Tibial nerve (tissue), 4 donors: ENCODE measurements around the gene IMP3. TPM values are rescaled to one million over a fixed set of nuclear protein-coding genes. Genes with fewer than 3 reads are reported as not detected.

ENCODE experiments used
- DNase-seq, 2 donors: peaks; one replicate each; pipeline ENCODE4 v3.0.0-alpha.2; 2019; ENCODE audit warnings: low spot score in 2 of 2
- H3K27ac ChIP-seq, 4 donors: fragments of 200-600 bp; sonication (generic) in 3 of 4; one replicate each; pipeline ENCODE4 v1.5.1; 2017 to 2019; ENCODE audit warnings: mild to moderate bottlenecking in 1 of 4
- H3K27me3 ChIP-seq, 2 donors: fragments of 200-600 bp; sonication (generic) in 1 of 2; one replicate each; pipeline versions ENCODE4 v1.5.1 to v1.6.0; 2017 to 2019
- H3K36me3 ChIP-seq, 3 donors: fragments of 200-600 bp; sonication (generic); one replicate each; pipeline ENCODE4 v1.5.1; 2018 to 2019
- H3K4me1 ChIP-seq, 4 donors: fragments of 200-600 bp; sonication (generic) in 3 of 4; one replicate each; pipeline ENCODE4 v1.5.1; 2017 to 2019
- H3K4me3 ChIP-seq, 4 donors: fragments of 200-600 bp; sonication (generic) in 3 of 4; one replicate each; pipeline ENCODE4 v1.5.1; 2017 to 2019; ENCODE audit warnings: mild to moderate bottlenecking in 1 of 4, moderate library complexity in 1 of 4
- H3K9me3 ChIP-seq, 4 donors: fragments of 200-600 bp; sonication (generic) in 3 of 4; one replicate each; pipeline ENCODE4 v1.5.1; 2017 to 2019
- EP300 ChIP-seq, 2 donors: sonication (generic); formaldehyde crosslinking; IDR thresholded peaks; one replicate each; pipeline ENCODE4 v1.6.1; 2017; ENCODE audit warnings: antibody characterized with exemption in 2 of 2, mild to moderate bottlenecking in 1 of 2
- POLR2A ChIP-seq, 2 donors: fragments of 450-650 bp; IDR thresholded peaks; one replicate each; pipeline ENCODE4 v1.6.1; 2017; ENCODE audit warnings: antibody characterized with exemption in 2 of 2, mild to moderate bottlenecking in 2 of 2, moderate library complexity in 2 of 2
- WGBS, 2 donors: methylation state at CpG; one replicate each; pipeline ENCODE4 v1.1.5; 2018; 5-methylcytosine and 5-hydroxymethylcytosine counted together
- total RNA-seq, 4 donors: library from RNA; depleted of rRNA; stranded (reverse); fragments of >200 nt; gene quantifications; one replicate each; pipeline ENCODE4 v1.1.0, GENCODE V29; 2016
- TF ChIP-seq, protein P1 (sequence below), 5 experiments: fragments of 200-600 bp in 3 of 5; fragments of 450-650 bp in 2 of 5; sonication (generic) in 3 of 5; IDR thresholded peaks; one replicate each; pipeline ENCODE4 v1.5.1; 2016 to 2019; ENCODE audit warnings: antibody characterized with exemption in 5 of 5, mild to moderate bottlenecking in 3 of 5, moderate library complexity in 2 of 5

Gene IMP3
- total RNA-seq, 4 donors from 2014 or later, result 163 to 179 (median 170) TPM

DNA sequence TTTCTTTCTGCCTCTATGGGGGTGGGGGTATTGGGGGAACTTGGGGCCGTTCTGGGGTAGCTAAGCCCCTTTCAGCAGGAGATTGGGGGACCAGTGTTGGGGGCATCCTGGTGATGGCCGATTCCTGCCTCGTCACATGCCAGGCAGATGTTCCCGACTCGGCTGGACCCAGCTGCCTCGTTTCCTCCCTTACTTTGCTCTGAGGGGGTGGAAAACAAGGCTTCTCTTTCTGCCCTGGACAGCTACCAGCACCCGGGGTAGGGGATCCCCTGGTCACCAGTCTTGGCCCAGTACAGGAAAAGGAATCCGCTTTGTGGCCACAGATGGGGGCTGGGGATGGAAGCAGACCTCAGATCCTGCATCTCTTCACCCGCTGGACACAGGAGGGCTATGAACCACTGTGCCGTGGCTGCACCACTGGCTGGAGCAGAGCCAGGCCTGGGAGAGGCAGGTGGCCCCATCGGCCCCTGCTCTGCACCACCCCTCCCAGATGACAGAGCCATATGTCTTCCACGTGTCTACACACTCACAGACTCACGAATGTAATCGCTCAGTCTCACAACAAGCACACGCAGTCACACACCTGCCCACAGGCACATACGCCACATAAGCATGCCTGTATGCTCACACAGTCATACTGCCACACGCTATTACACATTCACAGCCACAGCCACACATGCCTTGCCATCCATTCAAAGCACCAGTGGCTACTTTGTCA lies 20.1 kb upstream of the IMP3 start:
- TF ChIP-seq POLR2A (IDR thresholded peaks at IDR 0.05), result no peak
- TF ChIP-seq, protein P1, sequence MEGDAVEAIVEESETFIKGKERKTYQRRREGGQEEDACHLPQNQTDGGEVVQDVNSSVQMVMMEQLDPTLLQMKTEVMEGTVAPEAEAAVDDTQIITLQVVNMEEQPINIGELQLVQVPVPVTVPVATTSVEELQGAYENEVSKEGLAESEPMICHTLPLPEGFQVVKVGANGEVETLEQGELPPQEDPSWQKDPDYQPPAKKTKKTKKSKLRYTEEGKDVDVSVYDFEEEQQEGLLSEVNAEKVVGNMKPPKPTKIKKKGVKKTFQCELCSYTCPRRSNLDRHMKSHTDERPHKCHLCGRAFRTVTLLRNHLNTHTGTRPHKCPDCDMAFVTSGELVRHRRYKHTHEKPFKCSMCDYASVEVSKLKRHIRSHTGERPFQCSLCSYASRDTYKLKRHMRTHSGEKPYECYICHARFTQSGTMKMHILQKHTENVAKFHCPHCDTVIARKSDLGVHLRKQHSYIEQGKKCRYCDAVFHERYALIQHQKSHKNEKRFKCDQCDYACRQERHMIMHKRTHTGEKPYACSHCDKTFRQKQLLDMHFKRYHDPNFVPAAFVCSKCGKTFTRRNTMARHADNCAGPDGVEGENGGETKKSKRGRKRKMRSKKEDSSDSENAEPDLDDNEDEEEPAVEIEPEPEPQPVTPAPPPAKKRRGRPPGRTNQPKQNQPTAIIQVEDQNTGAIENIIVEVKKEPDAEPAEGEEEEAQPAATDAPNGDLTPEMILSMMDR (IDR thresholded peaks at IDR 0.05), result no peak
- TF ChIP-seq EP300 (IDR thresholded peaks at IDR 0.05), result no peak
- peaks cover 0 to 51% (median 5%) of the 10 kb centered on the region in 3 donors for H3K36me3 ChIP-seq
- no peaks in the 10 kb centered on the region for H3K9me3 ChIP-seq
- H3K27ac ChIP-seq, result peak overlapping the region; percentile 63 to 97 (median 86)
- peaks cover 0 to 70% (median 34%) of the 10 kb centered on the region in 4 donors for H3K4me1 ChIP-seq
- WGBS, 2 donors, result 62 to 63% methylated on average over 13 to 17 of the region's 17 CpGs
- H3K4me3 ChIP-seq, result no peak overlapping the region
- H3K27me3 ChIP-seq, result no peaks in the 10 kb centered on the region
- DNase-seq, result no peak

DNA sequence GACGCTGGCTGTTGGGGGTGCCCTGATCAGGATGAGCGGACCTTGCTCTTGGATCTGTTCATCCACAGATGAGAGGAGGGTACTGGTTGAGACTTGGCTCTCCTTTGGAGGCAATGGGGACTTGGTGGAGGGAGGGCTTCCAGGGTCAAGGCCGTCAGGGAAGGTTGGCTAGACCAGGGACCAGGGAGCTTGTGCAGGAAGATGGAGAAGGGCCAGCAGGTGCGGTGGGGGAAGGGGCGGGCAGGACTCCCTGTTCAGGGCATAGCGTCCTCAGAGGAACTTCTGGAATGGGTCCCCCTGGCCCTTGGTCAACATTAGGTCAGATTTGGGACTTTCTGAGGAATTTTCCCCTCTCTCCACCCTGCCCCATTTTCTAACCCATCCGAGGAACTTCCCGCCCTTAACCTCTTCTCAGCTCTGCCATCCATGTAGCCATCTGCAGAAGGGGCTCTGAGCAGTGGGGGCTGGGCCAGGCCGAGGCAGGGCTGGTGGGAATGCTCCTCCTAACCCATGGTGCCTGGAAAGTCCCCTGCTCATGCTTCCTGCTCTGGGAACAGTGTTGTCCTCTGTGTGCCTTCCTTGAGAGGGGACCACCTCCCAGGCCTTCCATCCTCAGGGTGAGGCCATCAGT lies 19.2 kb upstream of the IMP3 start:
- peak overlapping the region; percentile 63 to 97 (median 86) for H3K27ac ChIP-seq
- no peak overlapping the region for H3K4me3 ChIP-seq
- DNase-seq, result no peak
- 65 to 67% methylated on average over 8 to 9 of the region's 9 CpGs for WGBS, 2 donors
- no peaks in the 10 kb centered on the region for H3K9me3 ChIP-seq
- no peak for TF ChIP-seq EP300 (IDR thresholded peaks at IDR 0.05)
- no peak for TF ChIP-seq POLR2A (IDR thresholded peaks at IDR 0.05)
- TF ChIP-seq, protein P1 (IDR thresholded peaks at IDR 0.05), result no peak
- H3K27me3 ChIP-seq, result no peaks in the 10 kb centered on the region
- H3K4me1 ChIP-seq, result peaks cover 0 to 78% (median 39%) of the 10 kb centered on the region in 4 donors
- peaks cover 0 to 59% (median 5%) of the 10 kb centered on the region in 3 donors for H3K36me3 ChIP-seq

GRCh38 chr15:75656813-75657212 lies 16.8 kb upstream of the IMP3 start:
- WGBS, 2 donors, result 92% methylated on average over 19 to 20 of the region's 22 CpGs
- H3K4me1 ChIP-seq, result peaks cover 0 to 91% (median 55%) of the 10 kb centered on the region in 4 donors
- no peak for DNase-seq
- peak overlapping the region in 1 of 4 donors; percentile 17 for H3K27ac ChIP-seq
- H3K36me3 ChIP-seq, result peaks cover 0 to 61% (median 5%) of the 10 kb centered on the region in 3 donors
- TF ChIP-seq, protein P1 (IDR thresholded peaks at IDR 0.05), result no peak
- TF ChIP-seq EP300 (IDR thresholded peaks at IDR 0.05) (no peak), POLR2A (IDR thresholded peaks at IDR 0.05) (no peak)
- H3K9me3 ChIP-seq, result no peaks in the 10 kb centered on the region
- H3K27me3 ChIP-seq, result no peaks in the 10 kb centered on the region
- H3K4me3 ChIP-seq, result no peak overlapping the region

DNA sequence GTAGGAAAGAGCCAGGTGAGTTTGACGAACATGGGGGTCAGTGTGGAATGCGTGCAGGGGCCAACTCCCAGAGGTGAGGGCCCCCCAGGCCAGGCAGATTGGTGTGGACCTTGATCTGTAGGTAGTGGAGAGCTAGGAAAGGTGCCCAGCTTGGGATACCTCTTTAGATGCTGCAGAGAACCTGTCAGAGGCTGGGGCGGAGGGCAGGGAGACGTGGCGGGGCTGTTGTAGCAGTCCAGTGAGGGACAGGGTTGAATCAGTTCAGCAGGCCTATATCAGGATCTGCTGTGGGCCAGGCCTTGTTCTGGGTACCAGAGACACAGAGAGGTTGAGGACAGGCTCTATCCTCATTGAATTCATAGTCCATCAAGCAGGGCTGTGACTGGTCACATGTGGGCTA lies 16.3 kb upstream of the IMP3 start:
- H3K4me1 ChIP-seq, result peaks cover 0 to 91% (median 56%) of the 10 kb centered on the region in 4 donors
- peaks cover 0 to 61% (median 5%) of the 10 kb centered on the region in 3 donors for H3K36me3 ChIP-seq
- peak overlapping the region in 1 of 4 donors; percentile 17 for H3K27ac ChIP-seq
- TF ChIP-seq EP300 (IDR thresholded peaks at IDR 0.05) (no peak), POLR2A (IDR thresholded peaks at IDR 0.05) (no peak)
- TF ChIP-seq, protein P1 (IDR thresholded peaks at IDR 0.05), result no peak
- H3K9me3 ChIP-seq, result no peaks in the 10 kb centered on the region
- WGBS, 2 donors, result 91 to 96% methylated on average over 5 of the region's 5 CpGs
- no peak overlapping the region for H3K4me3 ChIP-seq
- no peaks in the 10 kb centered on the region for H3K27me3 ChIP-seq
- DNase-seq, result no peak

DNA sequence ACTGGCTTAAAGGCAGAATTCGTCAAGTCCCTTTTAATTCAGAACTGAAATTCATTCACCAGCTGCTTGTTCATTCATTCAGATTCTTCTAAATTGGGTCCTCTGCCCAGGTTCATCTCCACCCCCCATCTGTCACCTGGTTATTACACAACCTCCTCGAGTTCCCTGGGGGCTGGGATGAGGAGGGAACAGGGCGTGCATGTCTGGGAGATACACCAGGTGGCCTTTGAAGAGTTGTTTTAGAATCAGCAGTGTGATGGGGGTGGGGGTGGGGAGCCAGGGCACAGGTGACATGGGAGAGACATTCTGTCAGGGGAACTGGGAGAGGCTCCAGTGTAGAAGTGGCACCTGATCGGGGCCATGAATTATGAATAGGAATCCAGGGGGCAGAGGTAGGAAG lies 15.9 kb upstream of the IMP3 start:
- peaks cover 0 to 61% (median 5%) of the 10 kb centered on the region in 3 donors for H3K36me3 ChIP-seq
- TF ChIP-seq, protein P1 (IDR thresholded peaks at IDR 0.05), result no peak
- TF ChIP-seq EP300 (IDR thresholded peaks at IDR 0.05) (no peak), POLR2A (IDR thresholded peaks at IDR 0.05) (no peak)

More for the DNA sequence above, 15.9 kb upstream of the IMP3 start:
- H3K27me3 ChIP-seq, result no peaks in the 10 kb centered on the region
- no peak for DNase-seq
- peak overlapping the region in 1 of 4 donors; percentile 17 for H3K27ac ChIP-seq
- no peak overlapping the region for H3K4me3 ChIP-seq
- peaks cover 0 to 91% (median 58%) of the 10 kb centered on the region in 4 donors for H3K4me1 ChIP-seq
- no peaks in the 10 kb centered on the region for H3K9me3 ChIP-seq
- WGBS, 2 donors, result 71 to 85% methylated on average over 4 of the region's 4 CpGs
